Stimulated activated CD4-positive, alpha-beta T cell treated with anti-CD3 and anti-CD28 coated beads, TNF-alpha, amount 100 ng/mL, for 4 hours (primary cell): Measurements from ENCODE around the gene ABITRAM.
"Not testable (repeated sequence)": the region's sequence is repeated elsewhere in the genome, so short reads cannot be mapped to it uniquely, and the experiment has no call there.

Source experiments
- DNase-seq, 3 experiments: peaks; one replicate each; pipeline ENCODE4 v3.0.0-alpha.2; 2020; ENCODE audit warnings: low read depth in 3 of 3

ABITRAM gene, protein sequence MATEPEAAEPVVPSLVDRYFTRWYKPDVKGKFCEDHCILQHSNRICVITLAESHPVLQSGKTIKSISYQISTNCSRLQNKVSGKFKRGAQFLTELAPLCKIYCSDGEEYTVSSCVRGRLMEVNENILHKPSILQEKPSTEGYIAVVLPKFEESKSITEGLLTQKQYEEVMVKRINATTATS

DNA sequence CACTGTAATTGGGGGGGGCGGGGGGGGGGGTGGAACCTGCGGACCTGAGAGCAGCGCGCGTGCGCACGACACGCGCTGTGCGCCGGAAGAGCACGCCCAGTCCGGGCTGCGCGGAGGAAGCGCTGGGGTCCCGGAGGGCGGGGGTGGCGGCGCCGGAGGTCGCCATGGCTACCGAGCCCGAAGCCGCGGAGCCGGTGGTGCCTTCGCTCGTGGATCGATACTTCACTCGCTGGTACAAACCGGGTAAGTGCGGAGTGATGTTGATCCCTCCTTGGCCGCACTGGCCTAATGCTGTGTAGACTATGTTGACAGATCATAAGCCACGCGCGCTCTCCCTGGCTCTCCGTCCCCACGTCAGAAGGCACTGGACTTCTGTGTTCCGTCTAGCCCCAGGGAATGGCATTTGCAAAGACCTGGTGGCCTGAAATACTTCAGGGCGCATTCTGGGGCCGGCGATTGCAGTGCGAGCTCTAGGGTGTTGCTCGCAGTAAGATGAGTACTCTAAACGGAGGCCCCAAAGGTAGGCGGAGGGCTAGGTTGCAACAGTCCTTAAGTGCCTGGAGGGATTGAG lies at the start of gene ABITRAM:
ABITRAM (plus strand) TSS at position 78 of the 571 bp plus-strand sequence; CDS start at position 165, 87 bp downstream.
- DNase-seq: peak; percentile 55 to 66 (median 59)

DNA sequence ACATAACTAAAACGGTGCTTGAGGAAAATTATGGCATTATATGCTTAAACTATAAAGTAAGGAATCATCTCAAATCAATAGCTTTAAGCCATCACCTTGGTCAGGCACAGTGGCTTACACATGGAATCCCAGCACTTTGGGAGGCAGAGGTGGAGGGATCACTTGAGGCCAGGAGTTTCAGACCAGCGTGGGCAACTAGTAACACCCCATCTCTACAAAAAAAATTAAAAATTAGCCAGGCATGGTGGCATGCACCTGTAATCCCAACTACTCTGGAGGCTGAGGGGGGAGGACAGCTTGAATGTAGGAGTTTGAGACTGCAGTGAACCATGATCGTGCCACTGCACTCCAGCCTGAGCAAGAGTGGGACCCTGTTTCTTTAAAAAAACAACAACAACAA lies 49.5 kb upstream of the ABITRAM start:
- no peak for DNase-seq

DNA sequence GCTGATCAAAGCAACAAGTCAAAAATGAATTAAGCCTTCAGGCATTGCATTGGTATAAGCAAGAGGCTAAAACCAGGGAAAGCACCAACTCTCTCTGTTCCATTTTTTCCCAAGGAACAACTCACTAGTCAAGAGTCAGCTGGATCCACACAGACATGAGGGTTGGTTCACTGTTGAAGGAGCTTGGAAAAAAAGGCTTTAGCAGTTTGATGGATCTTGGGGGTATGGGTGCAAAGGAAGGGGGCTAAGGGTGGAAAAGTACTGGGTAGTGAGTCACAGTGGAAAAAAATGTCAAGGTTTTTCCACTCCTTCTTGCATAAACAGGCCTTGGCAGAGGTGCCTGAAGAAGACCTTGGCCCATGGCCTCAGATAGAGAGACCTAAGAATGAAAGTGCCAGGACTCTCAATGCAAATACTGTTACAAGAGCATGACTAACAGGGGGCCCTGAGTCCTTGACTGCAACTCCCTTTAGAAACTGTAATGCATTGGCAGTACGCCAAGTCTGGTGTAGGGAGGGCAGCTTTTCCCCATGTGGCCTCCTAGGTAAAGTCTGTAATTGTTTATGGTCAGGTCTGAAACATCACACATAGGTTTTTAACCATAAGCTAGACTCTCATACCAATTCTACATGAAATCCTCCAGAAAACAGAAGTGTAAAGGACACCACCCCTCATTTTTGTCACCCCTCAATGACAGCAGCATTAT lies 48.4 kb upstream of the ABITRAM start:
- DNase-seq: no peak

DNA sequence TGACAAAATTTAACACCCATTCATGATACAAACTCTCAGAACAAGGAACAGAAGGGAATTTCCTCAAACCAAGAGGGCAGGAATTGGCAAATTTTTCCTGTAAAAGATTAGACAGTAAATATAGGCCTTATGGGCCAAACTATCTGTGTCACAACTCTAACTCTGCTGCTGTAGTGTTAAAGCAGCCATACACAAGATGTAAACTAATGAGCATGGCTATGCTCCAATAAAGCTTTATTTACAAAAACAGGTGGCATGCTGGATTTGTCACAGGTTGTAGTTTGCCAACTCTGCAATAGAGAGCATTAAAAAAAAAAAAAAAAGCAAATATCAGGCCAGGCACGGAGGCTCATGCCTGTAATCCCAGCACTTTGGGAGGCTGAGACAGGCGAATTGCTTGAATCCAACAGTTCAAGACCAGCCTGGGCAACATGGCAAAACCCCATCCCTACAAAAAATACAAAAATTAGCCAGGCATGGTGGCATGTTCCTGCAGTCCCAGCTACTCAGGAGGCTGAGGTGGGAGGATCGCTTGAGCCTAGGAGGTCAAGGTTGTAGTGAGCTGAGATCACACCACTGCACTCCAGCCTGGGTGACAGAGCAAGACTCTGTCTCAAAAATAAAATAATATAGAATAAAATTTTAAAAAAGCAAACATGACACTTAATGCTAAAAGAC lies 47.5 kb upstream of the ABITRAM start:
- DNase-seq: not testable (repeated sequence)

DNA sequence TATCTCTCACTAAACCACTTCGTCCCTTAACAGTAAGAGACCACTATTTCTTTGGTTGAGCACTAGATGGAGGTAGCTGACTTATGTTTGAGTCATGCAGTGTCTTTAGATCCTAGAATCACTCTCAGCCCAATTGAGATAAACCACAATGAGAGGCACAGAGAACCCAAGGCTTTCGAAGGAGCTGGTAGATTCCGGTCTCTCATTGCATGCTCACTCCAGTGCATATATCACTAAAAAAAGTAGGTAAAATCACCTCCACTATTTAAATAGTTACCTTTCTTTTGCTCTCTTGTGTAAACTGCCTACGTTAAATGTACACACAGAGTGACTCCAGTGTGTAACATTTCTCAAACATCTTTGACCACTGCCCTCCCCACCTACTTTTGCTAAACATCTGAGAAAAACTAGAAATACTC lies 44.5 kb upstream of the ABITRAM start:
- no peak for DNase-seq

DNA sequence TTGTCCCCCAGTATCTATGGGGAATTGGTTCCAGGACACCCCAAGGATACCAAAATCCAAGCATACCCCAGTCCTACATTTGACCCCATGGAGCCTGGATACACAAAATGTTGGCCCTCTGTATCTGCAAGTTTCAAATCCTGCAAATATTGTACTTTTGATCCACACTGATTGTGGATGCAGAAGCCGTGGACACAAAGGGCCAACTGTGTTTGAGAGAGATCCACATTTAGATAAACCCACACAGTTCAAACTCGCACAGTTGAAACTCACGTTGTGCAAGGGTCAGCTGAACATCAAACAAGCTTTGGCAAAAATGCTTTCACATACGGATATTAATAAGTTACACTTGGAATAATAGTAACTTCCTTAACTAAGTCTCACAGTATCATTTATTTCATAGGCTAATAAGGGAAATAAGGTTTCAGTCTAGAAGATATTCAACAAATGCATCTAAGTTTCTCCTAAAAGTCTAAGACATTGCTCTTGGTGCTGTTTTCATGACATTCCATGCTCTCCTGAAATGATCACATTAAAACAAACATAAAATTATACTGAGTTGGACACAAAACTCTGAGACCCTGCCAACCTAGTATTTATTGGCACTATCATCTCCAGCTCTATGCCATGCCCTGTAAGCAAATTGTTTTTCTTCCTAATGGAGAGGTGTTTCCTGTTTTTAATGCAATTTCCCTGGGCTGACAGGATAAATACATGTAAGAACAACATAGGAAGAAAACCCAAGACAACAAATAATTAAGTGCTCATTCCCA lies 39.8 kb upstream of the ABITRAM start:
- no peak for DNase-seq

DNA sequence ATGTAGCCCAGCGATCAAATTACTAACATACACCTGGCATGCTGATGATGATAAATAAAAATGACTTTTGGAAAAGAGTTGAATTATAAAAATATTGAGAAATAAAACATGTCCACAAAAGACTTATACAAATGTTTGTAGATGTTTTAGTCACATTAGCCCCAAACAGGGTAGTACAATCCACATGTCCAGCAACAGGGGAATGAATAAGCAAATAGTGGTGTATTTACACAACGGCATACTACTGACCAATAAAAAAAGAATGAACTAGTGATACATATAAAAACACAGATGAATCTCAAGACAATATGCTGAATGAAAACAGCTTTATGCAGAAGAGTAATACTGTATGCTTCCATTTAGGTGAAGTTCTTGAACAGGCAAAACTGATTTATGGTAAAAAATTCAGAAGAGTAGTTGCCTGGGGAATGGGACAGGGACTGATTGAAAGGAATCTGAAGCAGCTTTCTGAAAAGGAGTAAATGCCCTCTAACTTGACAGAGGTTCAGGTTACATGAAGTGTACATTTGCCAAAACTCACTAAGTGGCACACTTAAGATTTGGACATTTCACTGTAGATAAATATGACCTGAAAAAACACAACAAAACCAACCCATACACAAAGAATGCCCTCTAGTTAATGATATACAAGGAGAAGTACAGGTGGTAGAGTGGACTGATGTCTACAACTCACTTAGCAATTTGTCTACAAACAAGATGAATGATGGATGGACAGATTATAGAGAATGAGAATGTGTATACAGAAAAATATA lies 36.7 kb upstream of the ABITRAM start:
- no peak for DNase-seq

DNA sequence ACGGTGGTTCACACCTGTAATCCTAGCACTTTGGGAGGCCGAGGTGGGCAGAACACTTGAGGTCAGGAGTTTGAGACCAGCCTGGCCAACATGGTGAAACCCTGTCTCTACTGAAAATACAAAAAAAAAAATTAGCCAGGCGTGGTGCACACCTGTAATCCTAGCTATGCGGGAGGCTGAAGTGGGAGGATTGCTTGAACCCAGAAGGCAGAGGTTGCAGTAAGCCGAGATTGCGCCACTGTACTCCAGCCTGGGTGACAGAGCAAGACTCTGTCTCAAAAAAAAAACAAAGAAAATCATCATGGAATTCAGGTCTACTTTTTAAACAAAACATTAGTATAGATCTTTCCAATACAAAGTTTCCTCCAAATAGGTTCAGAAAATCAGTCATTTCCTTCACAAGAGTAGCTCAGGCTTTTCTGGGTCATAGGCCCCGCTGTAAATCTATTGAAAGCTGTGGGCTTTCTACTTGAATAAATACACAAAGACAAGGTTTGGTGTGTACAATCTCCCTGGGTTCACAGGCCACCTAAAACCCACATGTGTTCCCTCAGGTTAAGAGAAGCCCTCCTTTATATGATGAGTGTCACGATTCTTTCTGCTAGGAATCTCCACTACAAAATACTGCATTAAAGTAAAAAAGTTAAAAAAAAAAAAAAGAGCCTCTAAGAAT lies 35.0 kb upstream of the ABITRAM start:
- DNase-seq: not testable (repeated sequence)

DNA sequence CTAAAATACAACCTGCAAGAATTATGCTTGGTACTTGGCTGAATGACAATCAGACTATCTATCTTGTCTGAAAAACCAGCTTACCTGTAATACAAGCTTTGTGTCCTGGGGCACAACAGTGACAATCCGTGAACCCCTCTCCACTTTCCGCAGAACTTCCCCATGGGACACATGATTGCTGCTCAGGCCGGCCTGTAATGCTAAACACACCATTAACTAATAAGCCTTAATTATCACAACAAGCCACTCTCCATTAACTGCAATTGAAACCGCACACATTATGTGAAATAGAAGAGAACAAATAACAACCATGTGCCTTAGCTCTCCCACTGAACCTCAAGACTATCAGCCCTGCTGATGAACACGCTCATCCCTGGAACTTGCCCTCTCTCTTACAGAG lies 34.0 kb upstream of the ABITRAM start:
- no peak for DNase-seq

DNA sequence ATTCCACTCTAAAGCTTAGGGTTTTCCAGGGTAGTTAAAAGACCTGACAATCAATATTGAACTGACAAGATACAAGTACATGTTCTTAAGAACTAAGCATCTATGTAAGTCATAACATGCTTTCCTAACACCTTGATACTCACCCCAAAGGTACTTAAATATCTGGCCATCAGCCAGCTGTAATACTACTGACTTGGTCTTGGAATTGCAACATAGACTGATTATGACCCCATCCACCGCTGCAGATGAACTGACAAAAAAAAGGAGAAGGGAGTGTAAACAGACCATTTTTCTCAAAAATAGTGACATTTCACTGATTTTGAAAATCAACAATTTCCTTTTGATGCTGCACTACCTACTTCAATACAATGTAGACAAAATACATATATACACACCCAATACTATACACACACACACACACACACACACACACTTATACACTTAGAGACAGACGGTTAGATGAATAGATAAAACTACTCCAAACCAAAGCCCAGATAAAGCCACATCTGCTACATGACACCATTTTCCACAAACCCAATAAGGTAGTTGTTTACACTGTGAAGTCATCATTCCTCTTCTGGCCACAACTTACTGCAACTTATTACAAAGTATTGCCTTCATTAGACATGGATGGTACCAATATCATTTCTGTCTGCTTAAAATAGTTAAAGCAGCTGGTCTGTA lies 30.6 kb upstream of the ABITRAM start:
- no peak for DNase-seq

DNA sequence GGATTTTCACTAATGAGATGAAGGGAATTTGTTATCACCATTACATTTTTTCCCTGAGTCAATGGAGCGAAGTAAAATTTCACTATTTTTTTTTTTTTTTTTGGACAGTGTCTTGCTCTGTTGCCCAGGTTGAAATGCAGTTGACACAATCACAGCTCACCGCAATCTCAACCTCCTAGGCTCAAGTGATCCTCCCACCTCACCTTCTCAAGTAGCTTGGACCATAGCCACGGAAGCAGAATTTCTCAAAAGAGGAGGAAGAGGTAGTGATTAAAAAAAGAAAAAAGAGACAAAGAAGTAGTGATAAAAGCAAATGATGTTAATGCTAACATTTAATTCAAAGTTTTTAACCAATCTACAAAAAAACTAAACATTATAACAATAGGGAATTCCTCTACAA lies 30.0 kb upstream of the ABITRAM start:
- no peak for DNase-seq

DNA sequence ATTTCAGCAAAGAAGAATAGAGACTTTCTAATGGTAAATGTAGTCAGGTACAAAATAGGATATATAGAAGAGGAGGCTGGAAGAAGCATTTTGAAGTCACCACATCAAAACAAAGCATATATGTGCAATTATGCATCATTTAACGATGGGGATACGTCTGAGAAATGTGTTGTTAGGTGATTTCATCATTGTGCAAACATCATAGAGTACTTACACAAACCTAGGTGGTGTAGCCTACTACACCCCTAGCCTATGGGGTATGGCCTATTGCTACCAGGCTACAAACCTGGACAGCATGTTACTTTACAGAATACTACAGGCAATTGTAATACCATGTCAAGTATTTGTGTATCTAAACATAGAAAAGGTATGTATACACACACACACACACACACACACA lies 28.7 kb upstream of the ABITRAM start:
- DNase-seq: no peak

DNA sequence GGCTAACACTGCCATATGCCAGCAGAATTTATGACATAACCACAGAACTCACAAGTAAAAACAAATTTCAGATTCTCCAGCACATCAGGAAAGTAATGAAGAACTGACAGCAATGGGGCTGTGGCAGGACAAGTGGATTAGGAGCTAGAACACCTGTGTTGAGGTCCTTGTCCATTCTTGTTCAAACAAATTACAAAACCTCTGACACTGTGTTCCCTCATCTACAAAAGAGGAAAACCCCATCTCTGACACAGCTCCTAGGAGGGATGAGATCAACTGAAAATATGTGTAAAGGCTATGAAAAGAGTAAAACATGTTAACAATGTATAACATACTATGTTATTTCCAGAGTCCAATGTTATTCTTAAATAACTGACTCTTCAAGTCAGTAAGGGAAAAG lies 23.8 kb upstream of the ABITRAM start:
- no peak for DNase-seq

DNA sequence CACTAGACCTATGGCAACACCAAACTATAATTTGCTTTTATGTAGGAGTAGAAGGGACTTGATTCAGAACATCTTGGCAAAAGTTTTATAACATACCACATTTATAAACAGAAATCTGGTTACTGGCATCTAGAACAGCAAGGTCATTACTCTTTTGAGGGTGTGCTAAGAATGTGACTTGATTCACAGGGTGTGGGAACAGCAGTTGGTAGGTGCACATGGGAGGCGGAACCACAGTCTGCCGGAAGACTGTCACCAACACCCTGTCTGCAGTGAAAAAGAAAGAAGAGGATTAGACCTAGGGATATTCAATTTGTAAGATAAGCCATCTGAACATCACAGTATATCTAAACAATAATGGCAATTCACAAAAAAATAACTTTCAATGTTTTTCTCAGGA lies 23.3 kb upstream of the ABITRAM start:
- no peak for DNase-seq

DNA sequence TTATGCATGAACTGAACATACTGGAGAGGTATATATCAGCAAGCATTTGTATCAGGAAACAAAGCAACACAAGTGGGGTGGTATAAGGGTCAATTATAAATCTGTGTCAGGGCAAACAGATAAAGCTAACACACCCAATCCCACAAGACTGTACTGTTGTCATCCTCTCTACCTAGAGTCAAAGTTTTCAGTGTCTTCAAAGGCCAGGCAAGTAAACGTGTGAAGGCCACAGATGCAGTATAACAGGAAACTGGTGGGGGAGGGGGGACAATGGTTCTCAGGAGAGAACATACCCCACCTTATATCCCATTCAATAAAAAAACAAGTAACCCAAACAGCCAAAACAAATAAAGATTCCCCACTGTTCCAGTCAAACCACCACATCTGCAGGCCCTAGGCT lies 22.4 kb upstream of the ABITRAM start:
- DNase-seq: no peak

DNA sequence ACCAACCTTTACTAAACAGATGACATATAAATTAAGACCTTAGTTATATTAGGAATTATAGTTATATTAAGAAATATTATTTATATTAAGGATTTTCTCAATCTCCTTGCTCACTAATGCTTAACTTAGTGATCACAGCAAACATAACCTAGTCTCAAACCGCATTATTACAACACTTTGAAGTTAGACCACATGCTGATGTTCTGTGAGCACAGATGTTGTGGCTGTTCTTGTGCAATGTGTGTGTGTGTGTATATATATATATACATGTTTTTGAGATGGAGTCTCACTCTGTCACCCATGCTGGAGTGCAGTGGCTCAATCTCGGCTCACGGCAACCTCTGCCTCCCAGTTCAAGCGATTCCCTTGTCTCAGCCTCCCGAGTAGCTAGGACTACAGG lies 20.8 kb upstream of the ABITRAM start:
- DNase-seq: no peak

DNA sequence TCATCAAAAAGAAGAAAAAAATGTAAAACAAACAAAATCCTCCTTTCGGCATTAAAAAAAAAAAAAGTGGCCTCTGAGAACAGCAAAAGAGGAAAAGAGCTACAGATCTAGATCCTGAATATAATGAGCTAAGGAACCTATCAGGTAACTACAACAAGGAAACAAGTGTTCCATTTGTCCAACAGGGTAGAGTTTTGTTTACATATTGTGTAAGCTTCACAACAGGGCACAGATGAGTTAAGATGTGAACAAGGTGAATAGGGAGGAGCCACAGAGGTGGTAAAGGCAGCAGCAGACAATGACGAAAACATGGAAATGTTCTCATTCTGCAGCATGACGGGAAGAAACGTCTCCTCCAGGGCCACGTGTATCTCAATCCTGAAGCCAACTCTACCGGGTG lies 14.7 kb upstream of the ABITRAM start:
- DNase-seq: no peak

DNA sequence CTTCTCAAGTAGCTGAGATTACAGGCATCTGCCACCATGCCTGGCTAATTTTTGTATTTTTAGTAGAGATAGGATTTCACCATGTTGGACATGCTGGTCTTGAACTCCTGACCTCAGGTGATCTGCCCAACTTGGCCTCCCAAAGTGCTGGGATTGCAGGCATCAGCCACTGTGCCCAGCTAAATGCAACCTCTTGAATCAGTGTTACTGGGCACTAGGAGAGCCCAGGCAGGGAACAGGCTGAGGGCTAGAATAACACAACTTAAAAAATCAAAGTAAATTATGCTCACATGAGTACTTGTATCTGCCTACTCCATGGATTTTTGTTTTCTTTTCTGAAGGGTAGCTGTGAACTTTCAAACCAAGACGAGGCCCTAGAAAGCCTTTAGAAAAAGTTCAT lies 13.8 kb upstream of the ABITRAM start:
- not testable (repeated sequence) for DNase-seq

DNA sequence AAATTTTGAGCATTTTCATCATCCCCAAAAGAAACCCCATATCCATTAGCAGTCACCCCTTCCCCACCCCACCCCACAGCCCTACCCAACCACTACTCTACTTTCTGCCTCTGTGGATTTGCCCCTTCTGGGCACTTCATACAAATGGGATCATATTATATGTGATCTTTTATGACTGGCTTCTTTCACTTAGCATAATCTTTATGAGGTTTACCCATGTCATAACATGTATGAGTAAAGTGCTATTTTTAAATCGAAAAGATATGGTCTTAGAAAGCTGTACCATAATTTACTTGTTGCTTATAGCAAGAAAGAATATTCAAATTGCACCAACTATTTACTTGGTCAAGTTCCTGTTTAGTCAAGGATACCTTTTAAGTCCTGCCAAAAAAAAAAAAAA lies 13.0 kb upstream of the ABITRAM start:
- no peak for DNase-seq

DNA sequence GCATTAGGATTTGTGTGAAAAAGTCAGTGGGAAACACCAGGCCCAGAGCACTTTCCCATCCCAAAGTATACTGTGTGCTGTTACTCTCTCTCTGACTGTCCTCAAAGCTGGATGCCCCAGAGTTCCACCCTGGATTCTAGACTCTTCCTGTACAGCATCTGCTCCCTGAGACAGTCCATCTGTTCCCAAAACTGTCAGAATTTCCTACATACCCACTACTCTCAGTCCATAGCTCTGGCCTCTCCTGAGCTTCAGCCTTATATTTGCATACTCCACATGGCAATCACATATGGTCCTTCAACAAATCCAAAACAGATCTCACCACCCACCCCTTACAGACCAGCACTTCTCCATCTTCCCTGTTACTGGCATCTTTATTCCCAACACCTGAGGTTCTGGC lies 9.7 kb upstream of the ABITRAM start:
- no peak for DNase-seq
